Measurements from ENCODE around the gene RORB.

- TF ChIP-seq POLR2AphosphoS5 (IDR thresholded peaks at IDR 0.05; ENCODE audit: borderline replicate concordance, low read depth, low read length) (no peak), EZH2 (IDR thresholded peaks at IDR 0.05) (no peak)
Measured at GRCh38 chr9:74645007-74645639, 148.0 kb downstream of the RORB start.

Measured in SK-N-MC (cell line).